Kidney (tissue), 14 donors: ENCODE measurements around the gene SETD3. TPM values are rescaled to one million over a fixed set of nuclear protein-coding genes. Genes with fewer than 3 reads are reported as not detected.

ENCODE experiments used
- DNase-seq, 5 donors: peaks; one replicate each; pipeline ENCODE4 v3.0.0-alpha.2; 2013 to 2020
- FAIRE-seq: peaks from 2 replicates; lab custom pipeline; 2012; peaks lifted over from hg19 to GRCh38; lab: Jason Lieb, UNC
- H3K27ac ChIP-seq, 2 donors: one replicate each; pipeline ENCODE4 v1.7.0; 2013; ENCODE audit warnings: low read depth in 2 of 2, low read length in 2 of 2, inconsistent platforms in 1 of 2
- H3K27me3 ChIP-seq: one replicate; pipeline ENCODE4 v1.7.1; 2013; ENCODE audit warnings: low read length, inconsistent platforms; ENCODE audit not compliant: control insufficient read depth, insufficient read depth
- H3K36me3 ChIP-seq, 3 donors: one replicate each; pipeline versions ENCODE4 v1.7.0 to v1.7.1; 2013; ENCODE audit warnings: low read length in 3 of 3, control low read depth in 1 of 3, inconsistent platforms in 1 of 3; ENCODE audit not compliant: insufficient read depth in 3 of 3, control insufficient read depth in 2 of 3
- H3K4me1 ChIP-seq, 3 donors: one replicate each; pipeline versions ENCODE4 v1.7.0 to v1.7.1; 2013; ENCODE audit warnings: low read length in 3 of 3, inconsistent platforms in 1 of 3, low read depth in 1 of 3; ENCODE audit not compliant: control insufficient read depth in 2 of 3, insufficient read depth in 2 of 3
- H3K4me3 ChIP-seq, 3 donors: one replicate each; pipeline versions ENCODE4 v1.7.0 to v1.8.1; 2013; ENCODE audit warnings: low read length in 3 of 3, control low read depth in 1 of 3, inconsistent platforms in 1 of 3
- H3K9ac ChIP-seq, 3 donors: one replicate each; pipeline versions ENCODE4 v1.7.0 to v1.7.1; 2013; ENCODE audit warnings: low read length in 3 of 3, control low read depth in 1 of 3, inconsistent platforms in 1 of 3
- H3K9me3 ChIP-seq, 3 donors: one replicate each; pipeline versions ENCODE4 v1.7.0 to v1.7.1; 2013; ENCODE audit warnings: low read length in 3 of 3, control low read depth in 1 of 3, inconsistent platforms in 1 of 3; ENCODE audit not compliant: control insufficient read depth in 2 of 3, insufficient read depth in 1 of 3
- CTCF ChIP-seq: IDR thresholded peaks from 3 replicates; pipeline ENCODE4 v1.5.1; 2012; ENCODE audit warnings: mild to moderate bottlenecking, moderate library complexity, borderline replicate concordance; ENCODE audit not compliant: insufficient read depth; ENCODE audit errors: extremely low read depth
- intact Hi-C: fragments of 100-400 bp; cut with DNase I; formaldehyde crosslinking; loops from one replicate; pipeline ENCODE4 v1.11.1; 2022
- polyA plus RNA-seq: library from polyadenylated mRNA; stranded (reverse); fragments of 350-450 nt; fragmentation: Illumina TruSeq; extraction: RNeasy Lipid Tissue Mini Kit (QIAGEN cat#74804); gene quantifications from one replicate; pipeline ENCODE4 v1.2.3, GENCODE V29; 2014; ENCODE audit warnings: low read depth, low replicate concordance; ENCODE audit not compliant: insufficient read depth
- total RNA-seq: library from RNA; stranded (reverse); fragmentation: NEBNext Ultra II Directional; extraction: Animal tissue kit (Norgen Biotek cat#: 25700); gene quantifications from one replicate; pipeline ENCODE4 v1.2.1, GENCODE V29; 2021
- donor health status: control.
- donor health status: control.
- donor health status: control.
- donor health status: control.
- donor health status: control.
- donor health status: DM: yes; HTN: yes; CAD: no.
- donor health status: Normal renal cell carcinoma (clear cell type).

The SETD3 gene
- total and polyA plus RNA-seq, 2 donors from 2014 or later: 74.0 to 85.6 TPM

- no peaks in the 10 kb centered on the region for H3K9me3 ChIP-seq
- H3K36me3 ChIP-seq: peaks cover under 1 to 31% (median 10%) of the 10 kb centered on the region in 3 donors
- no peak for DNase-seq
- no peak overlapping the region for H3K4me3 ChIP-seq
- no peak for FAIRE-seq
- no peak overlapping the region for H3K9ac ChIP-seq
- H3K27ac ChIP-seq: no peak overlapping the region
- H3K4me1 ChIP-seq: peaks cover 0 to 14% (median 5%) of the 10 kb centered on the region in 3 donors
- TF ChIP-seq CTCF: no peak
- no peaks in the 10 kb centered on the region for H3K27me3 ChIP-seq
- intact Hi-C loops: no loop called here
Measured at GRCh38 chr14:99441157-99441870, 39.3 kb downstream of the SETD3 start.

- no peak for FAIRE-seq
Measured at GRCh38 chr14:99440278-99440677, 40.4 kb downstream of the SETD3 start.

GRCh38 chr14:99437706-99438105, 43.0 kb downstream of the SETD3 start:
- Histone ChIP-seq H3K4me1 (peaks cover 0 to 16% (median 8%) of the 10 kb centered on the region in 3 donors), H3K27ac (peak overlapping the region in 1 of 2 donors; percentile 49), H3K9me3 (no peaks in the 10 kb centered on the region), H3K4me3 (no peak overlapping the region), H3K27me3 (no peaks in the 10 kb centered on the region), H3K36me3 (peaks cover 0 to 33% (median 8%) of the 10 kb centered on the region in 3 donors), H3K9ac (no peak overlapping the region)
- no peak for TF ChIP-seq CTCF
- FAIRE-seq (no peak), DNase-seq (no peak)
- intact Hi-C loops: no loop called here

More at GRCh38 chr14:99440278-99440677, 40.4 kb downstream of the SETD3 start:
- no peaks in the 10 kb centered on the region for H3K27me3 ChIP-seq
- no peaks in the 10 kb centered on the region for H3K9me3 ChIP-seq
- peaks cover 0 to 14% (median 8%) of the 10 kb centered on the region in 3 donors for H3K4me1 ChIP-seq
- no peak overlapping the region for H3K4me3 ChIP-seq
- DNase-seq: no peak
- no peak overlapping the region for H3K27ac ChIP-seq
- H3K36me3 ChIP-seq: peaks cover 0 to 37% (median 11%) of the 10 kb centered on the region in 3 donors
- no peak overlapping the region for H3K9ac ChIP-seq
- no peak for TF ChIP-seq CTCF
- intact Hi-C loops: no loop called here
